Left renal pelvis (tissue), 4 donors: ENCODE measurements around the gene TNIP2. TPM values are rescaled to one million over a fixed set of nuclear protein-coding genes. Genes with fewer than 3 reads are reported as not detected.
"Not testable (repeated sequence)": the region's sequence is repeated elsewhere in the genome, so short reads cannot be mapped to it uniquely, and the experiment has no call there.

ENCODE experiments used
- DNase-seq, 4 donors: peaks; one replicate each; pipeline ENCODE4 v3.0.0-alpha.2; 2013; ENCODE audit warnings: low read depth in 4 of 4, low spot score in 3 of 4
- polyA plus RNA-seq, 4 donors: library from polyadenylated mRNA; unstranded; fragments of 120-200 nt; gene quantifications; one replicate each; pipeline ENCODE4 v1.2.1, GENCODE V29; 2013; ENCODE audit not compliant: insufficient read length in 4 of 4

The TNIP2 gene
- polyA plus RNA-seq, 4 donors = 14.7 to 24.5 (median 18.3) TPM

DNA sequence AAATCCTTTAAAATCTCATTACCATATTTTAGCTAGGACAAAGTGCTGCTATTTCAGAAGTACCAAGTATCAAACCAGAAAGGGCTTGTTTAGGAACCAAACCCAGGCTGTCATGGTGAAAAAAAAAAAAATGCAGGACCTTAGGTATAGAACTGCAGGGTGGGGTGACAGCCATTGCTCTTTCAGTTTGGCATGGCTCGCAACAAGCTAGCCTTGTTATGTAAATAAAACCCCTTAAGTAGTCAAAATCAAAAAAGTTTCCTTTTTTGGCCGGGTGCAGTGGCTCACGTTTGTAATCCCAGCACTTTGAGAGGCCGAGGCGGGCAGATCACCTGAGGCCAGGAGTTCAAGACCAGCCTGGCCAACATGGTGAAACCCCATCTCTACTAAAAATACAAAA, 24.5 kb upstream of the TNIP2 start:
- not testable (repeated sequence) for DNase-seq

DNA sequence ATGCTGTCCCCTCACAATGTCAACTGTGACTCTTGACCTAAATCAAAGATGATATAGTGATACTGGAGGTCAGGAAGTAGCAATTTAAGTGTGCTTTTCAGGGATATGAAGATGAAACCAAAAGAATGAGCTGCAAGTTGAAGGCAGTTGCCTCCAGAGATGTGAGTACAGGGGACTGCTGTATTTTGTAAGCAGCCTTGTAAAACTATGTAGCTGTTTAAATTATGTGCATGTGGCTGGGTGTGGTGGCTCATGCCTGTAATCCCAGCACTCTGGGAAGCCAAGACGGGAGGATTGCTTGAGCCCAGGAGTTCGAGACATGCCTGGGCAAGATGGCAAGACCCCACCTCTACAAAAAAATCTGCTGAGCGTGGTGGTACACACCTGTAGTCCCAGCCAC, 15.1 kb upstream of the TNIP2 start:
- DNase-seq = no peak

- no peak for DNase-seq
Observed at GRCh38 chr4:2768921-2769336, 12.8 kb upstream of the TNIP2 start.

- no peak for DNase-seq
Observed at GRCh38 chr4:2768124-2768523, 12.0 kb upstream of the TNIP2 start.

DNA sequence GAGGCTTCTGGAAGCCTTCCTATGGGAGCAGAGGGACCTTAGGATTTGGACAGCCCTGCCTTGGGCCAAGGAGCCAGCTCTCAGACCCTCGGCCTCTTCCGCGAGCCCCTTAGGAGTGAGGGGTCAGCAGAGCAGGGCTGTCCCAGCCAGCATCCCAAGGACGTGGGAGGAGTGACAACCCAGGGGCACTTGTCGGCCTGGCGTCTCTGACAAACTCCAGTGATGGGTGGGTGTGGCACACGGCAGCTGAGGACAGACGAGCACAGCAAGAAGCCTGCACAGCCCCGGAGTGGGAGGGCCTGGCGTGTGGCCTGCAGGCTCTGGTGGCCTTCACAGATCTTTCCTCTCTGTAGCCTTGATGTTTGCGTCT, 11.6 kb upstream of the TNIP2 start:
- DNase-seq = no peak

DNA sequence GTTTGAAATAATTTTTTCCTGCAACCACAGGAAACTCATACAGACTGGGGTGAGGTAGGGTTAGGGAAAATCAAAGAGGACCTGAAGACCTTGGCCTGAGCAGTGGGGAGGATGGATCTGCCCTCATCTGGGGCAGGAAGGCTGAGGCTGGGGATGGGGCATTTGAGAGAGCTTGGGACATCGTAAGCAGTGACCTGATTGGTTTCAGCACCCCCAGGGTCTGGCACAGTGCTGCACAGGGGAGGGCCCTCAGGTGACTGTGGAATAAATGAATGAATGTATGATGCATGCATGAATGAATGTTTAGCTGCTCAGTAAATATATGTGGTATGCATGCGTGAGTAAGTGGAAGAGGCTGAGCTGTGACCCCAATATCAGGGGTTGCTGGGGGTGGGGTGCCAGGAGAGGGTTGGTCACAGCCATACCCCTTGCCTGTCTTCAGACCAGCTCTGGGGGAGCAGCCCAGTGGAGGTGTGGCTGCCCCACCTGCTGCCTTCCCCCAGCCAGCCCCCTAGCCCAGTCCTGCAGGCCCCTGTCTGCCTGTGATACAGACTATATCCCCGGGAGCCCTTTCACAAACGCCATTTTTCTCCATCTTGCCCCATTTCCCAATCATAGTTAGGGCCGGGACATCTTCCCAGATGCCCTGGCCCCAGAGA, 11.0 kb upstream of the TNIP2 start:
- DNase-seq = no peak

DNA sequence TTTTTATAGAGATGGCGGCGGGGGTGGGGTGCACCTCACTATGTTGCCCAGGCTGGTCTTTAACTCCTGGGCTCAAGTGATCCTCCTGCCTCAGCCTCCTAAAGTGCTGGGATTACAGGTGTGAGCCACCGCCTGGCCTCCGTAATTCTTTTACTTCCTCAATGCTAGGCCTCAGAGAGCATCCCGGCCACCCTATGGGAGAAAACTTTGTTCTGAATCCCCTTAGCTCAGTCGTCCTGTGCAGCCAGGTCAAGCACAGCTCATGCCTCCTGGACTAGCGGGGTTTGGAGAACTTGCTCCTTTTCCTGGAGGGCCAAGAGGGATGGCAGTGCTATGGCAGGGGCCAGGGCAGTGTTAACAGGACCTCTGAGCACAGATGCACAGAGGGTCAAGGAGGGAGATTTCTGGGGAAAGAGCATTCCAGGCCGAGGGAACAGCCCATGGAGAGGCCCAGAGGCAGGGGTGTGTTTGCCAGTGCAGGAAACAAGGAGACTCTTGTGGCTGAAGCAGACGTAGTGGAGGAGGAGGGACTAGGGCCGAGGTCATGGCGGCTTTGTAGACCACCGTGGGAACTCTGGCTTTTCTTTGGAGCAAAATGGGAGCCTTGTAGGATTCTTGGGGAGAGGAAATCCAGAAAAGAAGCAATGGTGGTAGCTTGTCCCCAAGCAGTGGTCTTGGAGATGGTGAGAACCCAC, 9.8 kb upstream of the TNIP2 start:
- DNase-seq = no peak

GRCh38 chr4:2763511-2763967, 7.4 kb upstream of the TNIP2 start:
- DNase-seq = no peak

DNA sequence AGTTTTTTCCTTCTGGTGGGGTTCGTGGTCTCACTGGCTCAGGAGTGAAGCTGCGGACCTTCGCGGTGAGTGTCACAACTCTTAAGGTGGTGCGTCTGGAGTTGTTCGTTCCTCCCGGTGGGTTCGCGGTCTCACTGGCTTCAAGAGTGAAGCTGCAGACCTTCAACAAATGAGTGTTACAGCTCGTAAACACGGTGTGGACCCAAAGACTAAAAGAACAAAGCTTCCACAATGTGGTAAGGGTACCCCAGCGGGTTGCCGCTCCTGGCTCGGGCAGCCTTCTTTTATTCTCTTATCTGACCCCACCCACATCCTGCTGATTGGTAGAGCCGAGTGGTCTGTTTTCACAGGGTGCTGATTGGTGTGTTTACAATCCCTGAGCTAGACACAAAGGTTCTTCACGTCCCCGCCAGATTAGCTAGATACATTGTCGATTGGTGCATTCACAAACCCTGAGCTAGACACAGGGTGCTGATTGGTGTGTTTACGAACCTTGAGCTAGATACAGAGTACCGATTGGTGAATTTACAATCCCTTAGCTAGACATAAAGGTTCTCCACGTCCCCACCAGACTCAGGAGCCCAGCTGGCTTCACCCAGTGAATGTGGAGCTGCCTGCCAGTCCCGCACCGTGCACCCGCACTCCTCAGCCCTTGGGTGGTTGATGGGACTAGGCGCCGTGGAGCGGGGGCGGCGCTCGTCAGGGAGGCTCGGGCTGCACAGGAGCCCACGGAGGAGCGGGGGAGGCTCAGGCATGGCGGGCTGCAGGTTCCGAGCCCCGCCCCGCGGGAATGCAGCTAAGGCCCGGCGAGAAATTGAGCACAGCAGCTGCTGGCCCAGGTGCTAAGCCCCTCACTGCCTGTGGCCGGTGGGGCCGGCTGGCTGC, 6.6 kb upstream of the TNIP2 start:
- not testable (repeated sequence) for DNase-seq

- DNase-seq = no peak
Observed at GRCh38 chr4:2762048-2762447, 5.9 kb upstream of the TNIP2 start.

DNA sequence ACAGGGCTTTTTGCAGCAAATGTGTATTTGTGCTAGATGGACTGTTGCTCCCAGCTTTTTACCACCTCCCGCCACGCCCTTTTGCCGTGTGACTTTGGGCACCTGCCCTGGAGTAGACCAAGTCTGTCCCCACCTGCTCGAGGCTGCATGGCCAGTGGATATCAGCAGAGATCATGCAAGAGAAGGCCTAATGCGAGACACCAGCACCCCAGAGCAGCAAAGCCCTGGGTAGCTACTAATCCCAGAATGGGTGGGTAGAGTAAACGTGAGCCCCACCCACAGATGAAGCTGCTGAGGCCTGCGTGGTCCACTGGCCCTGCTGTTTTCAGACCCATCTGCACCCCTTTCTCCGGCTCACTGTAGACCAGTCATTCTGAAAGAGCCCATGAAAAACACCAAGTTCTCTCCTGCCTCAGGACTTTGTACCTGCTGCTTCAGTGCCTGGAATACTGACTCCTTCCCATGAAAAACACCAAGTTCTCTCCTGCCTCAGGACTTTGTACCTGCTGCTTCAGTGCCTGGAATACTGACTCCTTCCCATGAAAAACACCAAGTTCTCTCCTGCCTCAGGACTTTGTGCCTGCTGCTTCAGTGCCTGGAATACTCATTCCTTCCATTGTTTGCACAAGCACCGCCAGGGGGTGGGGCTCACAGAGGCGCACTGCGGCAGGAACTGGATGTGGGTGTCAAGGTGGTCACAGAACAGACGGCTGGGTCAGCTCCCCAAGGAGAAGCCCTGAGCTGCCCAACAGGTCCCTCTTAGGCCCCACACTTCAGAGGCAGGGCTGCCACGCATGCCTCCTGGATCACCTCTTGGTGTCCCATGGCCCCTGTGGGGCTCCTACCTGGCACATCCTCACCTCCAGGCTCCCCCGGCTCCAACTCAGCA, 5.1 kb upstream of the TNIP2 start:
- no peak for DNase-seq

DNA sequence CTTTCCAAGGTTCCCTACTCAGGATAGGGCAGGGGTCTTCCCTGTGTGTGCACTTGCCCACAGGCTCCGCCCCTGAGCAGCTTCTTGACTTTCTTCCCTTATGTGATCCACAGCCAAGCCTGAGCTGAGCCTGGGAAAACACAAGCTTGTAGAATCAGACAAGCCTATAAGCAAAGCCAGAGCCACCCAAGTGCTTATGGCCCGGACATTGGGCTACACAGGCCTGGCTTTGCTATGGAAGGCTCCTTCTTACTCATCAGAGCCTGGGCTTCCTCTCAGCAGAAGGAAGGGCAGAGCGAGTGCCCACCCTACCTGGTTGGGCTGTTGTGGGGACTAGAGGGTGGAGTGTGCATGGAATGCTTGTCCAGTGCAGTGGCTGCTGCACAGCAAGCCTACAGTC, 1.3 kb upstream of the TNIP2 start:
- DNase-seq = no peak

- no peak for DNase-seq
Observed at GRCh38 chr4:2756691-2757350, 685 bp upstream of the TNIP2 start.

DNA sequence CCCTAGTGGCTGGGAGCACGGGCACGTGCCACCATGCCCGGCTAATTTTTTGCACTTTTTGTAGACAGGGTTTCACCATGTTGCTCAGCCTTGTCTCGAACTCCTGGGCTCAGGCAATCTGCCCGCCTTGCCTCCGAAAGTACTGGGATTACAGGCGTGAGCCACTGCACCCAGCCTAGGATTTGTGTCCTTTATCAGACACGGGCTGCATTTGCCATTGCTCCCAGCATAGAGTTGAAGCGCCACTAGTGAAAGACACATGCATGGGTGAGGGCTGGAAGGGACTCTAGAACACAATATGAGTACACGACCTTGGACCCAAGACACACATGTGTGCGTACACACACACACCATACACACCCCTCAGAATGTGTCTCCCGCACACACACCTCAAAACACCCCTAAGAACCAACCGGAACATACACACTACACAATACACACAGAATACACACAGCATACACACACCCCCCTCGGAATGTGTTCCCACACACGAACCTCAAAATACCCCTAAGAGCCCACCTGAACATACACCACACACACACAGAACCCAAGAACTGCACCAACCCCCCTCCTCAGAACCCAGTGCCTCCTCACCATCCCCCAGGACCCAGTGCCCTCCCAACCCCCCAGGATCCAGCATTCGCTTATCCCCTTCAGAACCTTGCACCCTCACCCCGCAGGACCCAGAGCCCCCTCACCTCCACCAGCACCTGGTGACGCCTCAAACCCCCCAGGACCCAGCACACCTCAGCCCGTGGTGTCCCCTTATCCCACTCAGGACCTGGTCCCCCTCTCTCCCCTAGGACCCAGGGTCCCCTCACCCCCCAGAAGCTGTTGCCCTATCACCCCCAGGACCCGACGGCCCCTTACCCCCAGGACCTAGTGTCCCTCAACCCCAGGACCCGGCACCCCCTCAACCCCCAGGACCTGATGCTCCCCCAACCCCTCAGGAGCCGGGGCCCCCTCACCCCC, 1.0 kb downstream of the TNIP2 start:
- no peak for DNase-seq

GRCh38 chr4:2753436-2753835, 2.7 kb downstream of the TNIP2 start:
- no peak for DNase-seq

GRCh38 chr4:2750719-2751605, 5.2 kb downstream of the TNIP2 start:
- no peak for DNase-seq

DNA sequence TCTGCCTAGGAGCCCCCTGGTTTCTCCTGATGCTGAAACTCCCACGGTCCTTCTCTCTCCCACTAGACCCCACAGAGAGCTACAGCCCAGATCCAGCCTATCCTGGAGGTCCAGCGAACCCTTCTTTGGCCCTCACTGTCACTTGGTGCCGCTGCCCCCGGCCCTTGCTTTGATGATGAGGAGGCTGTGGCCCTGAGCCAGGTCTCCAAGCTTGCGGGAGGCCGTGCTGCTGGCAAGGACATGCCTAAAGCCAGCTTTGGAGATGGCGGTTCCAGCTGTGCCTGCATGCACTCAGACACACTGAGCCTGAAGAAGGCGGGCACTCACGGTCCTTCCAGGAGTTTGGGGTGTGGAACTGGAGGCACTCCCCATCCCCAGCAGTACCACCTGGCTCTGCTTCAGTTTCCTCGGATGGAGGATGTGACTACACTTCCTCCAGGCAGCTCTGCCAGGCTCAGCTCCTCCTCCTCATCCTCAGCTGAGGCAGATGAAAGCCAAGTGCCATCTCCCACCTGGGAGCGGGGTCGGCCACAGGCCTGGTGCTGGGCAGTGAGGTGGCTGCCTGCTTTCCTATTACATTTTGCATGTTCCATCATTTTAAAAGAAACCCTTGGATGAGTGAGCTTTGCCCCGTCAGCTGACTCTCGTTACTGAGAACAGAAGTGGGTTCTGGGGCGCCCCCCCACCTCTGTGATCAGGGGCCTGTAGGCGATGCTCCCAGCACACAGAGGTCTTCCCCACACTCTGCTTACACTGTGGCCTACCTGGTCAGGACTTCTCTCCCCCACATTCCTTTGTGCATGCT, 9.0 kb downstream of the TNIP2 start:
- no peak for DNase-seq
